CD4-positive, CD25-positive, alpha-beta regulatory T cell (primary cell): Measurements from ENCODE around the gene SPG21. TPM values are rescaled to one million over a fixed set of nuclear protein-coding genes. Genes with fewer than 3 reads are reported as not detected.

ENCODE experiments used
- ATAC-seq, 2 donors: fragments of 150-1000 bp; cut with Tn5 transposase; one replicate each; pipeline ENCODE4 v1.10.0; 2021; ENCODE audit warnings: low read depth in 2 of 2, moderate number of reproducible peaks in 2 of 2, moderate library complexity in 1 of 2
- DNase-seq, 3 donors: peaks; one replicate each; pipeline versions ENCODE4 v3.0.0 to v3.0.0-alpha.2; 2012 to 2022; ENCODE audit warnings: mixed read lengths in 1 of 3
- H3K27ac ChIP-seq: one replicate; pipeline ENCODE4 v1.7.0; 2013; ENCODE audit warnings: mild to moderate bottlenecking, low read length; ENCODE audit not compliant: insufficient read depth, poor library complexity, severe bottlenecking
- H3K27me3 ChIP-seq: one replicate; pipeline ENCODE4 v1.7.0; 2013; ENCODE audit warnings: low read length; ENCODE audit not compliant: control insufficient read depth, insufficient read depth
- H3K36me3 ChIP-seq: one replicate; pipeline ENCODE4 v1.7.0; 2013; ENCODE audit warnings: mild to moderate bottlenecking, low read length, moderate library complexity; ENCODE audit not compliant: control insufficient read depth, insufficient read depth
- H3K4me1 ChIP-seq: 2 replicates; pipeline ENCODE4 v1.7.0; 2013; ENCODE audit warnings: mild to moderate bottlenecking, low read length; ENCODE audit not compliant: insufficient read depth, control insufficient read depth, poor library complexity, severe bottlenecking
- H3K4me3 ChIP-seq: one replicate; pipeline ENCODE4 v1.7.0; 2013; ENCODE audit warnings: low read depth, mild to moderate bottlenecking, low read length, moderate library complexity
- H3K9me3 ChIP-seq, 2 experiments: 1 replicate in 1 of 2; 2 replicates in 1 of 2; pipeline ENCODE4 v1.7.0; 2013; ENCODE audit warnings: low read length in 2 of 2, mild to moderate bottlenecking in 1 of 2, moderate library complexity in 1 of 2; ENCODE audit not compliant: control insufficient read depth in 2 of 2
- H3K27ac Mint-ChIP-seq, 3 donors: one replicate each; pipeline ENCODE4 v1.8.0; 2020 to 2022; ENCODE audit warnings: mild to moderate bottlenecking in 3 of 3, mixed read lengths in 3 of 3, moderate library complexity in 2 of 3
- H3K27me3 Mint-ChIP-seq: one replicate; pipeline ENCODE4 v1.8.0; 2022; ENCODE audit warnings: mild to moderate bottlenecking, mixed read lengths
- H3K36me3 Mint-ChIP-seq: one replicate; pipeline ENCODE4 v1.8.0; 2020; ENCODE audit warnings: mixed read lengths
- H3K4me1 Mint-ChIP-seq, 4 donors: one replicate each; pipeline ENCODE4 v1.8.0; 2020 to 2022; ENCODE audit warnings: mixed read lengths in 4 of 4, mild to moderate bottlenecking in 1 of 4
- H3K4me3 Mint-ChIP-seq, 4 donors: one replicate each; pipeline ENCODE4 v1.8.0; 2020 to 2022; ENCODE audit warnings: mild to moderate bottlenecking in 4 of 4, mixed read lengths in 4 of 4, moderate library complexity in 3 of 4
- H3K9me3 Mint-ChIP-seq, 7 donors: one replicate each; pipeline ENCODE4 v1.8.0; 2020 to 2022; ENCODE audit warnings: mixed read lengths in 7 of 7, mild to moderate bottlenecking in 3 of 7, moderate library complexity in 2 of 7
- polyA plus RNA-seq, 4 donors: library from polyadenylated mRNA; unstranded; fragments of 300-500 nt; fragmentation: Illumina TruSeq; gene quantifications; one replicate each; pipeline ENCODE4 v1.2.3, GENCODE V29; 2021
- total RNA-seq: library from RNA; stranded (reverse); gene quantifications from one replicate; pipeline ENCODE4 v1.2.3, GENCODE V29; 2022

SPG21 gene, protein sequence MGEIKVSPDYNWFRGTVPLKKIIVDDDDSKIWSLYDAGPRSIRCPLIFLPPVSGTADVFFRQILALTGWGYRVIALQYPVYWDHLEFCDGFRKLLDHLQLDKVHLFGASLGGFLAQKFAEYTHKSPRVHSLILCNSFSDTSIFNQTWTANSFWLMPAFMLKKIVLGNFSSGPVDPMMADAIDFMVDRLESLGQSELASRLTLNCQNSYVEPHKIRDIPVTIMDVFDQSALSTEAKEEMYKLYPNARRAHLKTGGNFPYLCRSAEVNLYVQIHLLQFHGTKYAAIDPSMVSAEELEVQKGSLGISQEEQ
- total RNA-seq: 46.9 TPM
- polyA plus RNA-seq: 100 to 1,000 TPM; 126 to 146 (median 136) TPM

- Mint-ChIP-seq H3K9me3 (peaks cover 0 to 1% (median 0%) of the 10 kb centered on the region in 7 donors), H3K4me3 (peak within 1 kb of the TSS; percentile 96 to 99 (median 98)), H3K27ac (peak within 1 kb of the TSS; percentile 83 to 96 (median 96)), H3K36me3 (peaks cover 8% of the 10 kb centered on the region), H3K27me3 (peaks cover 8% of the 10 kb centered on the region), H3K4me1 (peaks cover 23 to 51% (median 41%) of the 10 kb centered on the region in 4 donors)
- Histone ChIP-seq H3K27ac (peak within 1 kb of the TSS; percentile 80), H3K9me3 (no peaks in the 10 kb centered on the region), H3K36me3 (no peaks in the 10 kb centered on the region), H3K4me3 (peak within 1 kb of the TSS; percentile 87), H3K27me3 (no peaks in the 10 kb centered on the region), H3K4me1 (peaks cover 24% of the 10 kb centered on the region)
- DNase-seq (peak; percentile 87 to 93 (median 90)), ATAC-seq (peak; percentile 89 to 90)
These were observed at the start of gene SPG21 for GRCh38 chr15:64989416-64990167. TSS of gene SPG21 (minus strand) at chr15:64989914. CDS start at chr15:64983569, 6,345 bp downstream.

DNA sequence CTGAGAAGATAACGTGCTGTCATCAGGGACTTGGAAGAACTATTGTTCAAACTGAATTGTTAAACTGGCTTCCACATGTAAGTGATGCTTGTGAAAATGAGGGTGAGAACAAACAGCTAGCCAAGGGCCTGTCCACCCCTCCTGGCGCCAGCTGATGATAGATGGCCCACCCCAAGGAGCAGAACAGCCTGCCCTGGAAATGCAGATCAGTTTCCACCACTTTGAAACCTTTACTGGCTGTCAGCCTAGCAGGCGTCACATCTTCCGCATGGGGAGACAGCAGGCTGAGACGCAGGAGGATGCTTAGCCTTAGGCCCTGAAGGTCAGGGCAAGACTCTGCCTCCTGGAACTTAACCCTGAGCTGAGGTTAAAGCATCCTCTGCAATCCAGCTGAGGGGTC lies 49.1 kb upstream of the SPG21 start:
- H3K4me3 Mint-ChIP-seq: no peak overlapping the region
- no peaks in the 10 kb centered on the region for H3K9me3 Mint-ChIP-seq
- H3K9me3 ChIP-seq: no peaks in the 10 kb centered on the region
- no peak overlapping the region for H3K4me3 ChIP-seq
- peaks cover 3% of the 10 kb centered on the region for H3K36me3 Mint-ChIP-seq
- ATAC-seq: no peak
- peaks cover 6% of the 10 kb centered on the region for H3K27me3 ChIP-seq
- H3K27me3 Mint-ChIP-seq: peaks cover 29% of the 10 kb centered on the region
- DNase-seq: no peak
- H3K4me1 ChIP-seq: no peaks in the 10 kb centered on the region
- no peak overlapping the region for H3K27ac Mint-ChIP-seq
- peaks cover 0 to 2% (median under 1%) of the 10 kb centered on the region in 4 donors for H3K4me1 Mint-ChIP-seq
- H3K36me3 ChIP-seq: no peaks in the 10 kb centered on the region
- H3K27ac ChIP-seq: no peak overlapping the region

DNA sequence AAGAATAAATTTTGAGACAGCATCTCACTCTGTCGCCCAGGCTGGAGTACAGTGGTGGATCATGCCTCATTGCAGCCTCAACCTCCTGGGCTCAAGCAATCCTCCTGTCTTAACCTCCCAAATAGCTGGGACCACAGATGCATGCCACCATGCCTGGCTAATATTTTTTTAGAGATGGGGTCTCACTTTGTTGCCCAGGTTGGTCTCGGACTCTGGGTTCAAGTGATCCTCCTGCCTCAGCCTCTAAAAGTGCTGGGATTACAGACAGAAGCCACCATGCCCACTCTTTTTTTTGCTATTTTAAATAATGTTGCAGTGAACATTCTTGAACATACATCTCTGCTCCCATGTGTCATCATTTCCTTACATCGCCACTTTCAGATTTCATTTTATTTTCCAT lies 48.7 kb upstream of the SPG21 start:
- no peak for DNase-seq
- Mint-ChIP-seq H3K4me3 (no peak overlapping the region), H3K4me1 (peaks cover 0 to 6% (median 2%) of the 10 kb centered on the region in 4 donors), H3K9me3 (no peaks in the 10 kb centered on the region), H3K27ac (no peak overlapping the region), H3K36me3 (peaks cover 3% of the 10 kb centered on the region), H3K27me3 (peaks cover 34% of the 10 kb centered on the region)
- Histone ChIP-seq H3K4me1 (peaks cover 2% of the 10 kb centered on the region), H3K36me3 (no peaks in the 10 kb centered on the region), H3K27ac (no peak overlapping the region), H3K27me3 (peaks cover 6% of the 10 kb centered on the region), H3K4me3 (no peak overlapping the region), H3K9me3 (no peaks in the 10 kb centered on the region)
- no peak for ATAC-seq

- no peak overlapping the region for H3K27ac Mint-ChIP-seq
- Histone ChIP-seq H3K4me1 (peaks cover 8% of the 10 kb centered on the region), H3K9me3 (no peaks in the 10 kb centered on the region), H3K4me3 (no peak overlapping the region), H3K27ac (no peak overlapping the region), H3K36me3 (no peaks in the 10 kb centered on the region), H3K27me3 (peaks cover 11% of the 10 kb centered on the region)
- ATAC-seq (no peak), DNase-seq (no peak)
- H3K4me1 Mint-ChIP-seq: peaks cover 0 to 10% (median 2%) of the 10 kb centered on the region in 4 donors
- no peak overlapping the region for H3K4me3 Mint-ChIP-seq
- peaks cover 38% of the 10 kb centered on the region for H3K27me3 Mint-ChIP-seq
- no peaks in the 10 kb centered on the region for H3K9me3 Mint-ChIP-seq
- H3K36me3 Mint-ChIP-seq: no peaks in the 10 kb centered on the region
These were observed 47.6 kb upstream of the SPG21 start for GRCh38 chr15:65037309-65037708.

DNA sequence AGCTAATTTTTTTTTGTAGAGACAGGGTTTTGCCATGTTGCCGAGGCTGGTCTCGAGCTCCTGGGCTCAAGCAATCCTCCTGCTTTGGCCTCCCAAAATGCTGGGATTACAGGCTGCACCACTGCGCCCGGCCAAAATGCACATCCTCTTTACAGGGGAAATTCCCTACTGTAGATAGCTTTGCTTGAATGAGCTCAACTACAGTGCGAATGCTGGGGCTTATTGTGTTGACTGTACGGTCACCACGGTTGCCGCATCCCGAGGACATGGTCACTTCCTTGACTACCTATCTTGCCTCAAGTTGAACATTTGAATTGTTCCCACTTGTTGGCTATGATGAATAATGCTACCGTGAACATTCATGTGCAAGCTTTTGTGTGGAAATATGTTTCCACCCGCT lies 45.0 kb upstream of the SPG21 start:
- Histone ChIP-seq H3K4me1 (peaks cover 8% of the 10 kb centered on the region), H3K4me3 (no peak overlapping the region), H3K36me3 (no peaks in the 10 kb centered on the region), H3K9me3 (no peaks in the 10 kb centered on the region), H3K27me3 (peaks cover 14% of the 10 kb centered on the region), H3K27ac (no peak overlapping the region)
- Mint-ChIP-seq H3K4me3 (no peak overlapping the region), H3K27ac (no peak overlapping the region), H3K36me3 (no peaks in the 10 kb centered on the region), H3K9me3 (no peaks in the 10 kb centered on the region), H3K4me1 (peaks cover 0 to 18% (median 4%) of the 10 kb centered on the region in 4 donors), H3K27me3 (peaks cover 42% of the 10 kb centered on the region)
- DNase-seq (no peak), ATAC-seq (no peak)

DNA sequence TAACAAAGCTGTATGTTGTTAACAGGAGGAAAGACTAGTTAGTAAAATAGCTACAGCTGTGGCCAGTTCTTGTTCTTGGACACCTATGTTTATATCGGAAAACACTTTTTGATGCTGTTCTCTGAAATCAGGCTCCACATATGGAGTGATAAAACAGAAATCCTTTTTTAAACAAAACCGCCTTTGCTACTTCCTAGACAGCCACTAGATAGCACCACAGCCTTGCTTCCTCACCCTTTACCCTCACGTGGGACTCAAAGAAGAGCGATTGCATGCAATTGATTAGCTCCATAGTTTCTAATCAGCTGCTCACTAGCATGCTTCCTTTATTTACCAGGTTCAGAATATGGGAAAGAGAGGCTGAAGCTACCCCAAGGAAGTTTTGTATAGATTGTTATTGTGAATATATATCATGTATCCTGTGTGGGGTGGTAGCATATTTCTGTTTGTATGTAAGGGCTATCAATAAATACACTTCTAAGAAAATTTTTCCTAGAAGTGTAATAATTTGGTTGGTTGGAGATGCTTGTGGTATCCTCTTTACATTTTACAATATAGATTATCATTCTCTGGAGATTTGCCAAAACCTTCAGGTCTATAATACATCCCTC lies 44.0 kb upstream of the SPG21 start:
- Mint-ChIP-seq H3K4me3 (peak overlapping the region in 1 of 4 donors; percentile 3), H3K27ac (no peak overlapping the region), H3K27me3 (peaks cover 42% of the 10 kb centered on the region), H3K36me3 (no peaks in the 10 kb centered on the region), H3K9me3 (no peaks in the 10 kb centered on the region), H3K4me1 (peaks cover 0 to 20% (median 4%) of the 10 kb centered on the region in 4 donors)
- H3K9me3 ChIP-seq: no peaks in the 10 kb centered on the region
- no peak overlapping the region for H3K27ac ChIP-seq
- no peaks in the 10 kb centered on the region for H3K36me3 ChIP-seq
- H3K4me3 ChIP-seq: no peak overlapping the region
- DNase-seq (peak in 2 of 3 donors; percentile 33 to 66), ATAC-seq (no peak)
- H3K4me1 ChIP-seq: peaks cover 10% of the 10 kb centered on the region
- H3K27me3 ChIP-seq: peaks cover 10% of the 10 kb centered on the region

- Histone ChIP-seq H3K27me3 (peaks cover 10% of the 10 kb centered on the region), H3K4me3 (no peak overlapping the region), H3K36me3 (no peaks in the 10 kb centered on the region), H3K4me1 (peaks cover 18% of the 10 kb centered on the region), H3K27ac (no peak overlapping the region), H3K9me3 (no peaks in the 10 kb centered on the region)
- H3K9me3 Mint-ChIP-seq: no peaks in the 10 kb centered on the region
- DNase-seq (peak; percentile 19 to 60 (median 34)), ATAC-seq (peak; percentile 35 to 39)
- no peaks in the 10 kb centered on the region for H3K36me3 Mint-ChIP-seq
- H3K4me3 Mint-ChIP-seq: peak overlapping the region in 2 of 4 donors; percentile 3 to 36
- peak overlapping the region in 1 of 3 donors; percentile 49 for H3K27ac Mint-ChIP-seq
- H3K4me1 Mint-ChIP-seq: peaks cover 0 to 28% (median 10%) of the 10 kb centered on the region in 4 donors
- peaks cover 41% of the 10 kb centered on the region for H3K27me3 Mint-ChIP-seq
These were observed 43.3 kb upstream of the SPG21 start for GRCh38 chr15:65032801-65033537.
